ENCODE measurements around the gene SMIM24. TPM values are rescaled to one million over a fixed set of nuclear protein-coding genes. Genes with fewer than 3 reads are reported as not detected.

SMIM24 gene
- total and polyA plus RNA-seq, 2 donors (not counting 1 experiment from before 2014, with no cell fraction given): not detected

- TF ChIP-seq CTCF (IDR thresholded peaks at IDR 0.05) (no peak), EZH2 (IDR thresholded peaks at IDR 0.05; ENCODE audit: borderline replicate concordance, insufficient read depth, low read depth, low read length, poor library complexity, severe bottlenecking) (no peak)
- Mint-ChIP-seq H3K9me3 (ENCODE audit: insufficient read depth) (no peaks in the 10 kb centered on the region), H3K27me3 (no peaks in the 10 kb centered on the region), H3K27ac (no peak overlapping the region), H3K4me1 (peaks cover 3% of the 10 kb centered on the region), H3K4me3 (no peak overlapping the region)
- Histone ChIP-seq H3K4me3 (ENCODE audit: control extremely low read depth in 1 of 5, extremely low read depth in 1 of 5, insufficient read depth in 1 of 5, low read depth in 2 of 5, low read length in 4 of 5) (no peak overlapping the region), H3K9me3 (ENCODE audit: control extremely low read depth in 1 of 3, control insufficient read depth in 2 of 3, insufficient read depth in 1 of 3, low read length in 2 of 3) (no peaks in the 10 kb centered on the region), H3K4me1 (ENCODE audit: control insufficient read depth in 2 of 2, insufficient read depth in 2 of 2, low read length in 2 of 2) (no peaks in the 10 kb centered on the region), H3K4me2 (replicated peaks; ENCODE audit: low read depth, low read length, poor library complexity, severe bottlenecking) (no peak overlapping the region), H3K27me3 (replicated peaks in 1 of 4; ENCODE audit: control extremely low read depth in 1 of 4, control insufficient read depth in 3 of 4, insufficient read depth in 4 of 4, low read length in 3 of 4) (no peaks in the 10 kb centered on the region), H4K20me1 (ENCODE audit: control insufficient read depth, insufficient read depth, low read length, poor library complexity, severe bottlenecking) (no peaks in the 10 kb centered on the region), H3K27ac (ENCODE audit: low read length in 2 of 2) (no peak overlapping the region), H3K79me2 (ENCODE audit: control insufficient read depth, insufficient read depth, low read length) (peaks cover 22% of the 10 kb centered on the region), H3K9ac (ENCODE audit: low read length) (no peak overlapping the region), H3K36me3 (replicated peaks in 1 of 2; ENCODE audit: control extremely low read depth in 1 of 2, control insufficient read depth in 1 of 2, extremely low read depth in 1 of 2, insufficient read depth in 2 of 2, low read length in 1 of 2) (peaks cover 0 to 34% of the 10 kb centered on the region in 2 experiments), H2AFZ (ENCODE audit: insufficient read depth, low read depth, low read length, poor library complexity, severe bottlenecking) (no peak overlapping the region)
- CTCF ChIA-PET: interaction anchor here (0.5 to 1.2 kb wide), 3 partner anchors 9 to 102 kb away, joined by 3 to 4 read pairs (median 3); no protein-coding TSS in a partner anchor
- ATAC-seq (ENCODE audit: low read depth) (no peak), DNase-seq (no peak)
- 92% methylated on average over 14 of the region's 15 CpGs for WGBS (ENCODE audit: insufficient coverage)
- POLR2A ChIA-PET: no interaction called here
- intact Hi-C loops (cut with micrococcal nuclease): no loop called here
These were observed 13.7 kb upstream of the SMIM24 start for GRCh38 chr19:3494051-3494450.

GRCh38 chr19:3493651-3494050, 13.3 kb upstream of the SMIM24 start:
- H3K27me3 Mint-ChIP-seq: no peaks in the 10 kb centered on the region
- POLR2A ChIA-PET: no interaction called here
- WGBS (ENCODE audit: insufficient coverage): 95% methylated on average over 14 of the region's 14 CpGs
- no peaks in the 10 kb centered on the region for H3K9me3 Mint-ChIP-seq (ENCODE audit: insufficient read depth)
- TF ChIP-seq CTCF (IDR thresholded peaks at IDR 0.05) (no peak), EZH2 (IDR thresholded peaks at IDR 0.05; ENCODE audit: borderline replicate concordance, insufficient read depth, low read depth, low read length, poor library complexity, severe bottlenecking) (no peak)
- Histone ChIP-seq H3K9me3 (ENCODE audit: control extremely low read depth in 1 of 3, control insufficient read depth in 2 of 3, insufficient read depth in 1 of 3, low read length in 2 of 3) (no peaks in the 10 kb centered on the region), H3K79me2 (ENCODE audit: control insufficient read depth, insufficient read depth, low read length) (peaks cover 18% of the 10 kb centered on the region), H2AFZ (ENCODE audit: insufficient read depth, low read depth, low read length, poor library complexity, severe bottlenecking) (no peak overlapping the region), H4K20me1 (ENCODE audit: control insufficient read depth, insufficient read depth, low read length, poor library complexity, severe bottlenecking) (no peaks in the 10 kb centered on the region), H3K4me3 (ENCODE audit: control extremely low read depth in 1 of 5, extremely low read depth in 1 of 5, insufficient read depth in 1 of 5, low read depth in 2 of 5, low read length in 4 of 5) (no peak overlapping the region), H3K4me1 (ENCODE audit: control insufficient read depth in 2 of 2, insufficient read depth in 2 of 2, low read length in 2 of 2) (no peaks in the 10 kb centered on the region), H3K4me2 (replicated peaks; ENCODE audit: low read depth, low read length, poor library complexity, severe bottlenecking) (no peak overlapping the region), H3K36me3 (replicated peaks in 1 of 2; ENCODE audit: control extremely low read depth in 1 of 2, control insufficient read depth in 1 of 2, extremely low read depth in 1 of 2, insufficient read depth in 2 of 2, low read length in 1 of 2) (peaks cover 0 to 34% of the 10 kb centered on the region in 2 experiments), H3K27ac (ENCODE audit: low read length in 2 of 2) (no peak overlapping the region), H3K27me3 (replicated peaks in 1 of 4; ENCODE audit: control extremely low read depth in 1 of 4, control insufficient read depth in 3 of 4, insufficient read depth in 4 of 4, low read length in 3 of 4) (no peaks in the 10 kb centered on the region), H3K9ac (ENCODE audit: low read length) (no peak overlapping the region)
- peaks cover 2% of the 10 kb centered on the region for H3K4me1 Mint-ChIP-seq
- intact Hi-C loops (cut with micrococcal nuclease): no loop called here
- no peak for DNase-seq
- no peak overlapping the region for H3K27ac Mint-ChIP-seq
- CTCF ChIA-PET: no interaction called here
- no peak for ATAC-seq (ENCODE audit: low read depth)
- no peak overlapping the region for H3K4me3 Mint-ChIP-seq

Data from B cell (primary cell).